Breast epithelium (tissue), 3 donors: ENCODE results near the gene OR2H1.

Experiments
- POLR2AphosphoS5 ChIP-seq, 3 donors: sonication (generic); formaldehyde crosslinking; IDR thresholded peaks; one replicate each; pipeline ENCODE4 v1.6.1; 2017; ENCODE audit warnings: antibody characterized with exemption in 3 of 3
- TF ChIP-seq, protein P1 (sequence below), 3 donors: fragments of 450-650 bp; IDR thresholded peaks; one replicate each; pipeline ENCODE4 v1.5.1; 2016 to 2017; ENCODE audit warnings: antibody characterized with exemption in 3 of 3, mild to moderate bottlenecking in 3 of 3, moderate library complexity in 3 of 3

DNA sequence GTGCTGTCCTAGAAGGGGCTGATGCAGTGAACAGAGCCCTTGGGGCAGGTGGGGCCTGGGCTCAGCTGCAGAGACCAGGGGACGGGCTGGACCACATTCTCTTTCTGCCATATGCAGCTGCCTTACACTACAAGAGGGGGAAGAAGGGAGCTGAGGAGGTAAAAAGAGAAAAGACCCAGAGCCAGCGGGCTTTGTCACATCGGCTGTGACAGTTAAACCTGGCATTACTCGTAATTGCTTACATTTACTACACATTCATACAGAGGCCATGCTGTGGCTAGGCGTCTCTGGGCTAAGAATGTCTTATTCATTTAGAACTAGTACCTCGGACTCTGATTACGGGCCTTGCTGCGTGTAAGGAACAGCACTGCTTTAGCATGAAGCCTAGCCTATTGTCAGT is 43.6 kb downstream of the OR2H1 start:
- TF ChIP-seq, protein P1, sequence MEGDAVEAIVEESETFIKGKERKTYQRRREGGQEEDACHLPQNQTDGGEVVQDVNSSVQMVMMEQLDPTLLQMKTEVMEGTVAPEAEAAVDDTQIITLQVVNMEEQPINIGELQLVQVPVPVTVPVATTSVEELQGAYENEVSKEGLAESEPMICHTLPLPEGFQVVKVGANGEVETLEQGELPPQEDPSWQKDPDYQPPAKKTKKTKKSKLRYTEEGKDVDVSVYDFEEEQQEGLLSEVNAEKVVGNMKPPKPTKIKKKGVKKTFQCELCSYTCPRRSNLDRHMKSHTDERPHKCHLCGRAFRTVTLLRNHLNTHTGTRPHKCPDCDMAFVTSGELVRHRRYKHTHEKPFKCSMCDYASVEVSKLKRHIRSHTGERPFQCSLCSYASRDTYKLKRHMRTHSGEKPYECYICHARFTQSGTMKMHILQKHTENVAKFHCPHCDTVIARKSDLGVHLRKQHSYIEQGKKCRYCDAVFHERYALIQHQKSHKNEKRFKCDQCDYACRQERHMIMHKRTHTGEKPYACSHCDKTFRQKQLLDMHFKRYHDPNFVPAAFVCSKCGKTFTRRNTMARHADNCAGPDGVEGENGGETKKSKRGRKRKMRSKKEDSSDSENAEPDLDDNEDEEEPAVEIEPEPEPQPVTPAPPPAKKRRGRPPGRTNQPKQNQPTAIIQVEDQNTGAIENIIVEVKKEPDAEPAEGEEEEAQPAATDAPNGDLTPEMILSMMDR (IDR thresholded peaks at IDR 0.05), result no peak
- no peak for TF ChIP-seq POLR2AphosphoS5 (IDR thresholded peaks at IDR 0.05)
